HTERT RPE-1 (cell line): ENCODE measurements around the gene RNF126.

Source experiments
- in situ Hi-C: fragments of 300-500 bp; cut with MboI; formaldehyde crosslinking; loops from 4 replicates; pipeline ENCODE4 v1.14.3; 2020; ENCODE audit warnings: low sequenced_read_pairs

The RNF126 gene

DNA sequence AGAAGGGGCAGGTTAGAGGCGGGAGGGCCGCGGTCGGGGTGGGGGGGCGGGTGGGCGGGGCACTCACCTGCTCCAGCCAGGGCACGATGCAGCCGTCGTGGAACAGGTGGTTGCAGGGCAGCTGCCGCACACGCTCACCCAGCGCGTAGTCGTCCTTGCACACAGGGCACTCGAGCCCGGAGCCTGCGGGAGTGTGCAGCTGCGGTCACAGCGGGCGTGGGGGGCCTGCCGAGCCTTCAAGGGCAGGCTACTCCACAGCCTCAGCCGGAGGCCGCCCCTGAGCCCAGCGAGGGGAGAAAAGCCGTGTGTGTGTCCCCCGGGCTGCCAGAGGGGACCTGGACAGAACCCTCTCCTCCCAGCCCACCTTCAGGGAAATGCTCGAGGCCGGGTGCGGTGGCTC is 14.7 kb downstream of the RNF126 start:
- in situ Hi-C loops, result no loop called here

DNA sequence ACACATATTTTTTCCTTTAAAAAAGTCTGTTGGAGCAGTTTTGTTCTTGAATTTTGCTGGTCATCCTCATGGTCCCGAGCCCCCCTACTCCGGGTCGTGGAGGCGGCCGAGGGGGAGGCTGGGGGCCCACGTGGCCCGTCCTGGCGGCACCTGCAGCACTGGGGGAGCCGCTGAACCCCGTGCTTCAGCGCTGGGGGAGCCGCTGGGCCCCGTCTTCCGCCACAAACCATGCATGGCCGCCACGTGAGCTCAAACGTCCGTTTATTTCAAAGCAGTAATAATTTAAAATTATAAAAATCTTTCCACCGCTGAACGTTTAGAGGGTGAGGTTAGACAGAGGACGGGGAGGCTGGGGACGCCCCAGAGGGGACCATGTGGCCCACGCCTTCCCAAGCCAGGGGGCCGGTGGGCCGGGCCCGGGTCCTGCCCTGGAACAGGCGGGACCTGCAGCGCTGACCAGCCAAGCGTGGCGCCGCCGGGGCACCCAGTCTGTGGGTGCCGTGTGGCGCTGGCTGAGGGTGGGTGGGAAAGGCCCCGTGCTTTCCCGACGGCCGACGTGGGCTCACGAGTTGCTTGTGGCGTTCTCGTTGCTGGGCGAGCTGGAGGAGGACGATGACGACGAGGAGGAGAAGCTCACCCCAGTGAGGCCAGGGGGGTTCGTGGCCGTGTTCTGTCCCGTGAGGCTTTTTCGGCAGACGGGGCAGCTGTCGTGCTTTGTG is 15.3 kb downstream of the RNF126 start:
- in situ Hi-C loops, result no loop called here

DNA sequence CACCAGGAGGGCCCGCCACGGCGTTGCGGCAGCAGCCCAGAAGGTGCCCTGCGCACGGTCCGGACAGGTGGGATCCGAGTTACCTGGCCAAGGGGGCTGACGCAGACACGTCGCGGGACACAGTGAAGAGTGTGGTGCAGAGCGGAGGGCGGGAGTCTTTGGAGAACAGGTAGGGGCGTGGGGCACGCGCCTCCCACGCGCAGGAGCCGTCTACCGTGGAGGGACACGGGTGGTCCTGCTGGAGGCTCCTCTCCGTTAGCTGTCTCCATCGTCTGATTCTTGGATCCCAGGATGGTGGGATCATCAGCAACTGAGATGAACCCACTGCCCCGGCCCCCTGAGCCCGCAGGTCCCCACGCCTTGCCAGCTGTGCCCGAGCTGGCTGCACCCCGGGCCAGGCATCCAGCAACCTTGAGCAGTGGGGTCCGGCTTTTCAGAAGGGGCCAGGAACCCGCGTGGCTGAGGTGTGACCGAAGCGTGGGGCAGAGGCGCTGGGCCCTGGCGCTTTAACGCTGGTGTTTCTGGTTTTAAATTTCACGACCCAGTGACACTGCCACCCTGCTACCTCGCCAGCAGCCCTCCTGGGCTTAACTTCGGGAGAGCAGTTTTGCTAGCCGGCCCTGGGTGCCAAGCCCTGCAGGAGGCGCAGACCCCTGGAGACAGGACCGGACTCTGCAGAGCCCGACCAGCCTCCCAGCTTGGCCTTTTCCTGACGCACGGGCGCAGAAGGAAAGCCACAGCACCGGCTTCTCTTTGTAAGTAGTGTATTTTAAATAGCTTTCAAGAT is 16.0 kb downstream of the RNF126 start:
- in situ Hi-C loops, result no loop called here

GRCh38 chr19:645912-646778 is 16.9 kb downstream of the RNF126 start:
- in situ Hi-C loops, result no loop called here

GRCh38 chr19:644789-645188 is 18.2 kb downstream of the RNF126 start:
- in situ Hi-C loops, result no loop called here

GRCh38 chr19:644363-644762 is 18.7 kb downstream of the RNF126 start:
- in situ Hi-C loops, result no loop called here

GRCh38 chr19:643736-644135 is 19.3 kb downstream of the RNF126 start:
- in situ Hi-C loops, result no loop called here

DNA sequence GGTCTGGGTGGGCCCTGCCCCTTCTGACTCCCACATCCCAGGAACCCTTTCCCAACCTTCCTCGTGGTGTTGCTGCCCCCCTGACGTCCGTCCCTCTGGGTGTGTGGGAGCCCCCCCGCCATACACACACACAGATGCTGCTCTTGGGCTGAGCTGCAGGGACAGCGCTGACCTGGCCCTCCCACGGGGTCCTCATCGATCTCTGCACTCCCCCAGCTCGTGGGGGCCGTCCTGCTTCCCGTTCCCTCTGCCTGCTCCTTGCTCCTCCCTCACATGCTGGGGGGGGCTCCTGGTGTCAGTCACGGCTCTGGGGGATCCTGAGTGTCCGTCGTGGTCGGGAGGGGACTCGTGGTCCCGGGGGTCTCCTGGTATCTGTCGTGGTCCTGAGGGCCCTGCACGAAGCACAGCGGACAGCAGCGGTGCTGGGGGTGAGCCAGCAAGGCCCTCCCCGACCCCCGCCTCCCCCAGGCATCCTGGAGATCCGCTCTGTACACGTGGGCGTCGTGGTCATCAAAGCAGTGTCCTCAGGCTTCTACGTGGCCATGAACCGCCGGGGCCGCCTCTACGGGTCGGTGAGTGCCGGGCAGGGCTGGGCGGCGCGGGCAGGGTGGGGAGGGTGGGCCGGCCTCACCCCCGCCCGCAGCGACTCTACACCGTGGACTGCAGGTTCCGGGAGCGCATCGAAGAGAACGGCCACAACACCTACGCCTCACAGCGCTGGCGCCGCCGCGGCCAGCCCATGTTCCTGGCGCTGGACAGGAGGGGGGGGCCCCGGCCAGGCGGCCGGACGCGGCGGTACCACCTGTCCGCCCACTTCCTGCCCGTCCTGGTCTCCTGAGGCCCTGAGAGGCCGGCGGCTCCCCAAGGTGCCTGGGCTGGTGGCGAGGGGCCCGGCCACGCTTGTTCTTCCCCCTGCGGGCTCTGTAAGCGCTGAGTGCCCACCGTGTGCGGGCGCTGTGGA is 20.0 kb downstream of the RNF126 start:
- in situ Hi-C loops, result no loop called here

DNA sequence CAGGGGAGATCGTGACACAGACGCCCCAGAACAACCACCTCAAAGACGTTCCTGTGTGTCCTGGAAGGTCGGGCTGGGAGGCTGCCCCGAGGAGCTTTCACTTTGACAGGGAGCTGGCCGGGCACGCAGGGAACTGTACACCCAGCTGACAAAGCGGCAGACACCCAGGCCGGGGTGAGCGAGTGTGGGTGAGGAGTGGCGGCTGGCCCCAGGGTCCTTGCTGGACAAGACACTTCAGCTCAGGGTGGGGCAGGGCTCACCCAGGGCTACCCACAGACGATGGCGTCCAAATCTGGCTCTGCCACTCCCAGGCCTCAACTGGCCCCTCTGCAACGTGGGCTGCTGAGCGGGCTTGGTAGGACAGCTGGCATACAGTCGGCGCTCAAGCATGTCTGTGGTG is 21.3 kb downstream of the RNF126 start:
- in situ Hi-C loops, result no loop called here

DNA sequence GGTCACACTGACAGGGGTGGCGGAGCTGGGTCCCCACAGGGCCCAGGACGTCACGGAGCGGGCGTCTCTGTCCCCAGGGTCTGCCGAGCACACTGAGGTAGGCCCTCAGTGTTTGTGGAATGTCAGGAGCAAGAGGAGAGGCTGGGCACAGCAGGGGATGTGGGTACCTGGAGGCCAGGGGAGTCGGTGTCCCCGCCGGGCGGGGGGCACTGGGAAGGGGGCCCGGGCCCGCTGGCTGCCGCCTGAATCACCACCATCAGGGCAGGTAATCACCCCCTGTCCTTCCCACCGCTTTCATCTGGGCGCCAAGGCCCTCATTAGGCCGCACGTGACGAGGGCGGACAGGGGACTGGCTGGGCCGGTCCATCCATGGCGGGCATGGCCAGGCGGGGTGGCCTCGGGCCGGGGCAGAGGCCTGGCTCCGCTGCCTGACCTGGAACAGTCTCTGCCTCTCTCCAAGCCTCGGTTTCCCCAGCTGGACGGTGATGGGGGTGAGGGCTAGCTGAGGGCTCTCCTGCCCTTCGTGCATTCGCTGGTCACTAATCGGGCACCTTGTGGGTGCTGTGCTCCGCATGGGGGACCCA is 22.3 kb downstream of the RNF126 start:
- in situ Hi-C loops, result no loop called here

DNA sequence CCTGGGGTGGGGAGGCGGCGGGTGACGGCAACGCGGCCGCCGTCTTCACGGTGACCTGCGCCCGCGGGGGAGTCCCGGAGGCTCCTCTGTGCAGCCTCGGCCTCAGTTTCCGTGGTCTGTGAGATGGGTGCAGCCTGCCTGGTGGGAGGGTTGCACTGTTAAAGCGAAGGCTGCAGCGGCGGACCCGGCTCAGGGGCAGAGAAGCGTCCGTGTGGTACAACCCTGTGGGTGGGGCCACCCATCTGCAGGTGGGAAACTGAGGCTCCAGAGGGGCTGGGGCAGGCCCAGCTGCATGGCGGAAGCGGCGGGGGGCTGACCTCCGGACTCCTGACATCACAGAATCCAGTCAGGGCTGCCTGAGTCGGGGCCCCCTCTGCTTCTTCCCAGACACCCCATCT is 22.9 kb downstream of the RNF126 start:
- in situ Hi-C loops, result no loop called here

DNA sequence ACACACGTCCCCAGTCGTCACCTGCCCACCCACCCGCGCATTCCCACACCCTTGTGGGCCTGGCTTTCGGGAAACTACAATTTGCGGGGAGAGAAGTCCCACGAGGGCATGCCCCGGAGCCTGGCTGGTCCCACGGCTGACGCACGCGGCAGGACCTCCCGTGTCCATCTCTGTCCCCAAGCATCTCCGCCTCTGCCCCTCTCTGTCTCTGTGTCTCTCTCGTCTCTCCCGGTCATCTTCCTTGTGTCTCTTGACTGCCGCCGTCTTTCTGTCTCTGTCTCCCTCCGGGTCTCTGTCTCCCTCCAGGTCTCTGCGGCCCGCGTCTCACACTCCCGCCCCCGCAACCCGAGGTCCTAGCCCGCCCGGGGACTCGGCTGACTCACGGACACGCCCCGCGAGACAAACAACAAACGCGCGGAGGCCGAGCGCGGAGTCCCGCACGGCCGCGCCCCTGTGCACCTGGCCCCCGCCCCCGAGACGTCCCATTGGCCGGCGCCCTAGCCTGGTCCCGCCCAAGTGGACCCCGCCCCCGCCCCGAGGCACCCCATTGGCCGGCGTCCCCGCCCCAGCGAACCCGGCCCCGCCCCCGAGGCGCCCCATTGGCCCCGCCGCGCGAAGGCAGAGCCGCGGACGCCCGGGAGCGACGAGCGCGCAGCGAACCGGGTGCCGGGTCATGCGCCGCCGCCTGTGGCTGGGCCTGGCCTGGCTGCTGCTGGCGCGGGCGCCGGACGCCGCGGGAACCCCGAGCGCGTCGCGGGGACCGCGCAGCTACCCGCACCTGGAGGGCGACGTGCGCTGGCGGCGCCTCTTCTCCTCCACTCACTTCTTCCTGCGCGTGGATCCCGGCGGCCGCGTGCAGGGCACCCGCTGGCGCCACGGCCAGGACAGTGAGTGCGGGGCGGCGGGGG is 23.5 kb downstream of the RNF126 start, which contains the start of gene FGF22:
TSS of gene FGF22 (plus strand) at position 627 of the 908 bp plus-strand sequence. CDS start at position 674, 47 bp downstream.
- in situ Hi-C loops, result no loop called here

DNA sequence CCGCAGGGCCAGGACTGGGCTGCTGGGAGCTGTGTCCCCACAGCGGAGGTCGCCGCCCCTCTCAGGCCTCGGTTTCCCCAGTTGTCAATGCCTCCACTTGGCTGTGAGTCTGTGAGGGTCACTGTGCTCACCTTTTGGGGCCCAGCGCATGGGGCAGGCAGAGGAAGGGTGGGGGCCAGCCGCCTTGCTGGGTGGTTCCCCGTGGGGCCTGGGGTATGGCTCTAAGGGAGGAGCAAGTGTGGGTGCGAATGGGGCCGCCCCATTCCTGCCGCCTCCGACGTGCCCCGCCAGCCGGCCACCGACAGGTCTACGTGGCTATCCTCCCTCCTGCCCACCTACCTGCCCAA is 24.1 kb downstream of the RNF126 start:
- in situ Hi-C loops, result no loop called here

GRCh38 chr19:634975-635652 is 27.9 kb downstream of the RNF126 start:
- in situ Hi-C loops, result no loop called here

DNA sequence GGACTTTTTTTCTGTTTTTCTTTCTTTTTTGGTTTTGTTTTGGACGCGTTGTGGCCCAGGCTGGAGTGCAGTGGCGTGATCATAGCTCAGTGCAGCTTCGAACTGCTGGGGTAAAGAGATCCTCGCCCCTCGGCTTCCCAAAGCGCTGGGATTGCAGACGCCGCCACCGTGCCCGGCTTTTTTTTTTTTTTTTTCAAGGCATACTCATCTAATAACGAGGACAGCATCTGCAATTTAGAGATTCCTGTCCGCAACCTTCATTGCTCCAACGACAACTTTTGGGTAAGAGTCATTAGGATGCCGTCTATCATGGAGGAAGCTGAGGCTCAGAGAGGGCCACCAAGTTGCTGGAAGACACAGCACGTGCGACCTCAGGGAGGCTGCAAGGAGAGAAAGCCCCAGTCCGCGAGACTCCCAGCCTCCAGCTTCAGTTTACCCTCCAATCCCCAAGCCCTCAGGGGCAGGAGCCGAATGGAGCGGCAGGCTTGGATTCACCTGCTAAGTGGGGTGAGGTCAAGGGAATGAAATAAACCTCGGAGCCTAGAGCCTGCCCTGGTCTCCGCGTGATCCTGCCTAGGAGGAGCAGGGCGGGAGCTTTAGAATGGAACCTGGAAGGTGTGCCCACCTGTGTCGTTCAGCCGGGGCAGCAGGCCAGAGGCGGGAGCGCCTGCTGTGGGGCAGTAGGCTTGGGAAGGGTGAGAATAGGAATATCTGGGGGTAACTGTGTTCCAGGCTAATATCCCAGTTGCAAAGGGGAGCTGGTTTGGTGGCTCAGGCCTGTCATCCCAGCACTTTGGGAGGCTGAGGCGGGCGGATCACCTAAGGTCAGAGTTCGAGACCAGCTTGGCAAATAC is 29.0 kb downstream of the RNF126 start:
- in situ Hi-C loops, result no loop called here

DNA sequence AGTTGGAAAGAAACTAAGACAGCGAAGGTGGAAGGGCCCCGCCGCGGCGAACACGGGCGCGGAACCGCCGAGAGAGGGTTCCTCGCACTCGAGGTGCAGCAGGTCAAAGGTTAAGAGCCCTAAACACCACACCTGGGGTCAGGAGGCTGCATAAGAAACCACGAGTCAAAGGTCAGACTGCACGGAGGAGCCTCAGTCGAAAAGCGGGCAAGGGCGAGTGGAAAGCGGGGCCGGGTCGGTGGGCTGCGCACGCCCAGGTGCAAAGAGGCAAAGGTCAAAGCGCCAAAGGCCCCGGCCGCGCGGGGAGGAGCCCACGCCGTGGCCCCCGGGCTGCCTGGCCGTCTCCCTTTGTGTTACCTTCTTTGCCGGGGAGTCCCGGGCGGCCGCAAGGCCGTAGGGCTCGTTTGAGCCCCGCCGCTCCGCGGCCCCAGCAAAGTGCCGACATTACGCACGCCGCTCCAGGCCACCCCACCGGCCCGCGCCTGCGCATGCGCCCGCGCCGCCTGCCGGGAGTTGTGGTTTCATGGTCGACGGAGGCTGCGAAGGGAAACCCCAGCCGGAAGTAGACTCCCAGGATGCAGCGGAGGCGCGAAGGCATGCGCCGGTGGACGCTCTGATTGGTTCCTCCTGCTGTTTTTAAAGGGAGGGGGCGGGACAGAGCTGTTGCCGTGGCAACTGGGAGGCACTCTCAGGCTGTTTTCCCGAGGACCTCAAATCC is 29.8 kb downstream of the RNF126 start, which contains the start of gene POLRMT:
TSS of gene POLRMT (minus strand) at position 470 of the 718 bp plus-strand sequence. CDS start at position 445, 25 bp downstream.
- in situ Hi-C loops, result no loop called here
